GM19328 (cell line): ENCODE results near the gene NOL11.
"Not testable (repeated sequence)": the region's sequence is repeated elsewhere in the genome, so short reads cannot be mapped to it uniquely, and the experiment has no call there.

ENCODE experiments used
- ATAC-seq: cut with Tn5 transposase; IDR thresholded peaks from one replicate; pipeline ENCODE4 v1.9.1; 2021; ENCODE audit warnings: mild to moderate bottlenecking, moderate library complexity; ENCODE audit not compliant: unreplicated experiment

NOL11 gene

GRCh38 chr17:67752160-67752559 is 34.4 kb downstream of the NOL11 start:
- ATAC-seq: not testable (repeated sequence)

GRCh38 chr17:67753026-67753425 is 35.3 kb downstream of the NOL11 start:
- ATAC-seq: no peak

GRCh38 chr17:67754001-67754400 is 36.3 kb downstream of the NOL11 start:
- ATAC-seq: no peak

- ATAC-seq: not testable (repeated sequence)
Observed at GRCh38 chr17:67754686-67755085, 37.0 kb downstream of the NOL11 start.

- ATAC-seq: not testable (repeated sequence)
Observed at GRCh38 chr17:67756766-67757165, 39.0 kb downstream of the NOL11 start.

GRCh38 chr17:67759355-67760171 is 41.8 kb downstream of the NOL11 start:
- ATAC-seq: no peak

- ATAC-seq: no peak
Observed at GRCh38 chr17:67765623-67766022, 47.9 kb downstream of the NOL11 start.

GRCh38 chr17:67769231-67769630 is 51.5 kb downstream of the NOL11 start:
- no peak for ATAC-seq

- ATAC-seq: no peak
Observed at GRCh38 chr17:67770539-67770938, 52.8 kb downstream of the NOL11 start.

GRCh38 chr17:67772679-67773078 is 54.9 kb downstream of the NOL11 start:
- no peak for ATAC-seq

- no peak for ATAC-seq
Observed at GRCh38 chr17:67773246-67773645, 55.5 kb downstream of the NOL11 start.

GRCh38 chr17:67779098-67779672 is 61.4 kb downstream of the NOL11 start:
- no peak for ATAC-seq

GRCh38 chr17:67784364-67785121 is 66.8 kb downstream of the NOL11 start:
- no peak for ATAC-seq

GRCh38 chr17:67785122-67785477 is 67.4 kb downstream of the NOL11 start:
- ATAC-seq: no peak

- ATAC-seq: no peak
Observed at GRCh38 chr17:67785504-67785903, 67.8 kb downstream of the NOL11 start.
